Panc1 (cell line): ENCODE measurements around the gene YDJC. TPM values are rescaled to one million over a fixed set of nuclear protein-coding genes. Genes with fewer than 3 reads are reported as not detected.
A peak's percentile ranks its signal among the peaks of the same experiment; 100 is the strongest.

Experiments used
- ATAC-seq: fragments of 200-7000 bp; cut with Tn5 transposase; 2 replicates; pipeline ENCODE4 v1.9.1; 2020; ENCODE audit warnings: mild to moderate bottlenecking, moderate library complexity
- BruUV-seq: library from RNA; stranded (reverse); fragments of 400-500 nt; replicated peaks from 2 replicates; lab custom pipeline; 2021; lab: Mats Ljungman, UMichigan
- CTCF ChIA-PET: fragments of 300-600 bp; sonication (Branson Sonifier 250); formaldehyde crosslinking; loops from one replicate; lab custom pipeline; 2022; ENCODE audit warnings: antibody characterized with exemption; lab: Charles Lee
- POLR2A ChIA-PET: fragments of 300-600 bp; sonication (Branson Sonifier 250); formaldehyde crosslinking; loops from one replicate; lab custom pipeline; 2022; ENCODE audit warnings: antibody characterized with exemption; lab: Charles Lee
- DNase-seq: peaks from one replicate; pipeline ENCODE4 v3.0.0-alpha.2; 2010; ENCODE audit warnings: low read depth, low spot score
- H3K27ac ChIP-seq: 2 replicates; pipeline ENCODE4 v1.5.1; 2011; ENCODE audit warnings: mild to moderate bottlenecking, low read length, inconsistent platforms
- H3K27me3 ChIP-seq: fragments of 200-500 bp; sonication (Bioruptor generic); 2 replicates; pipeline ENCODE4 v1.6.0; 2014; ENCODE audit warnings: low read length, inconsistent platforms; ENCODE audit not compliant: control insufficient read depth, insufficient read depth
- H3K36me3 ChIP-seq: fragments of 200-500 bp; sonication (Bioruptor generic); 2 replicates; pipeline ENCODE4 v1.5.1; 2014; ENCODE audit warnings: inconsistent platforms, mild to moderate bottlenecking, low read length, moderate library complexity; ENCODE audit not compliant: control insufficient read depth, insufficient read depth
- H3K4me1 ChIP-seq: 2 replicates; pipeline ENCODE4 v1.5.1; 2011; ENCODE audit warnings: inconsistent platforms, mild to moderate bottlenecking, low read length, moderate library complexity; ENCODE audit not compliant: control insufficient read depth, insufficient read depth
- H3K4me3 ChIP-seq, 2 experiments: 2 replicates each; pipeline ENCODE4 v1.5.1; 2011 to 2012; ENCODE audit warnings: low read depth in 2 of 2, low read length in 2 of 2, mild to moderate bottlenecking in 2 of 2, inconsistent platforms in 1 of 2, moderate library complexity in 1 of 2
- H3K9me3 ChIP-seq: fragments of 200-500 bp; sonication (Bioruptor generic); 2 replicates; pipeline ENCODE4 v1.5.1; 2014; ENCODE audit warnings: low read depth, mild to moderate bottlenecking, inconsistent platforms, low read length, moderate library complexity; ENCODE audit not compliant: control insufficient read depth, insufficient read depth
- CTCF ChIP-seq: fragments of 450-650 bp; IDR thresholded peaks from 2 replicates; pipeline ENCODE4 v1.5.1; 2017; ENCODE audit warnings: mild to moderate bottlenecking
- POLR2AphosphoS5 ChIP-seq: IDR thresholded peaks from 2 replicates; pipeline ENCODE4 v1.6.1; 2012; ENCODE audit warnings: mild to moderate bottlenecking, low read depth, low read length, moderate library complexity
- SIN3A ChIP-seq: IDR thresholded peaks from 2 replicates; pipeline ENCODE4 v1.6.1; 2012; ENCODE audit warnings: low read depth, mild to moderate bottlenecking, low read length, moderate library complexity, borderline replicate concordance; ENCODE audit not compliant: insufficient read depth
- TCF7L2 ChIP-seq: IDR thresholded peaks from 2 replicates; pipeline ENCODE4 v1.6.1; 2011; ENCODE audit warnings: mild to moderate bottlenecking, low read depth, low read length, inconsistent platforms
- in situ Hi-C: cut with HindIII; loops from 2 replicates; pipeline ENCODE4 v1.10.0; 2016; ENCODE audit warnings: low sequenced_read_pairs, low pct_unique_long_range_greater_than_20kb
- intact Hi-C: fragments of 100-400 bp; cut with micrococcal nuclease; formaldehyde crosslinking; loops from one replicate; pipeline ENCODE4 v1.10.0; 2022; ENCODE audit not compliant: unreplicated experiment
- total RNA-seq: library from RNA; stranded (reverse); gene quantifications from one replicate; pipeline ENCODE4 v1.2.1, GENCODE V29; 2021; ENCODE audit not compliant: unreplicated experiment
- TF ChIP-seq, protein P1 (sequence below), 2 experiments: IDR thresholded peaks; 2 replicates each; pipeline ENCODE4 v1.6.1; 2011 to 2012; ENCODE audit warnings: low read depth in 2 of 2, control low read depth in 1 of 2, low read length in 1 of 2, mild to moderate bottlenecking in 1 of 2, moderate library complexity in 1 of 2; ENCODE audit not compliant: insufficient read depth in 1 of 2

YDJC gene
- total RNA-seq, 1 experiment from 2014 or later: 60.6 TPM

DNA sequence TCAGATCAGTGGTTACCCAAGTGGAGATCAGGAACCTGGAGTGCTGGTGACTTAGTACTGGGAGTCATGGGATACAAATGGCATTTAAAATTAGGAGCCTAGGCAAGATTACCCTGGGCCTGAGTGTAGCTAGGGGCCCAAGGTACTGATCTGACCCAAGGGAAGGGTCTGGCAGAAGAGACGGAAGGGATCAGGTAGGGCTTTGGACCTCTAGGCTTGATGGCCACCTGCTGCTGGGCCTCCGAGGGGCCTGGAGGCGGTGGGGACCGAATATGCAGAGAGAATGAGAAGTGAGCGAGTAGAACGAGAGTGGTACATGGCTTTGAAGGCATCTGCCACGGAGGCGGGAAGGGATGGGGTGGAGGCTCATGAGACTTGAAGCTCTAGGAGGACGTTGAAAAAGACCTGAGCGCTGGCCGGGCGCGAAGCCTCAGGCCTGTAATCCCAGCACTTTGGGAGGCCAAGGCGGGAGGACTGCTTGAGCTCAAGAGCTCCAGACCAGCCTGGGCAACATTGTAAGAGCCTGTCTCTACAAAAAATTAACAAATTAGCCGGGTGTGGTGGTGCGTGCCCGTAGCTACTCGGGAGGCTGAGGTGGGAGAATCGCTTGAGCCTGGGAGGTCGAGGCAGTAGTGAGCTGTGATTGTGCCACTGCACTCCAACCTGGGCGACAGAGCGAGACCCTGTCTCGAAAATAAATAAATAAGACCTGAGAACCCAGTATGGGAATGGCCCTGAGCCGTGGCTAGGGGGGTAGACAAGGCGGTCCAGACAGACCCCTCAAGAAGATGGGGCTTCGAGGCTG lies 35.4 kb upstream of the YDJC start:
- BruUV-seq: no TSS peak

GRCh38 chr22:21663738-21664137 lies 33.9 kb upstream of the YDJC start:
- intact Hi-C loops: no loop called here
- no peaks in the 10 kb centered on the region for H3K27me3 ChIP-seq
- ChIA-PET POLR2A (no interaction called here), CTCF (no interaction called here)
- TF ChIP-seq, protein P1, sequence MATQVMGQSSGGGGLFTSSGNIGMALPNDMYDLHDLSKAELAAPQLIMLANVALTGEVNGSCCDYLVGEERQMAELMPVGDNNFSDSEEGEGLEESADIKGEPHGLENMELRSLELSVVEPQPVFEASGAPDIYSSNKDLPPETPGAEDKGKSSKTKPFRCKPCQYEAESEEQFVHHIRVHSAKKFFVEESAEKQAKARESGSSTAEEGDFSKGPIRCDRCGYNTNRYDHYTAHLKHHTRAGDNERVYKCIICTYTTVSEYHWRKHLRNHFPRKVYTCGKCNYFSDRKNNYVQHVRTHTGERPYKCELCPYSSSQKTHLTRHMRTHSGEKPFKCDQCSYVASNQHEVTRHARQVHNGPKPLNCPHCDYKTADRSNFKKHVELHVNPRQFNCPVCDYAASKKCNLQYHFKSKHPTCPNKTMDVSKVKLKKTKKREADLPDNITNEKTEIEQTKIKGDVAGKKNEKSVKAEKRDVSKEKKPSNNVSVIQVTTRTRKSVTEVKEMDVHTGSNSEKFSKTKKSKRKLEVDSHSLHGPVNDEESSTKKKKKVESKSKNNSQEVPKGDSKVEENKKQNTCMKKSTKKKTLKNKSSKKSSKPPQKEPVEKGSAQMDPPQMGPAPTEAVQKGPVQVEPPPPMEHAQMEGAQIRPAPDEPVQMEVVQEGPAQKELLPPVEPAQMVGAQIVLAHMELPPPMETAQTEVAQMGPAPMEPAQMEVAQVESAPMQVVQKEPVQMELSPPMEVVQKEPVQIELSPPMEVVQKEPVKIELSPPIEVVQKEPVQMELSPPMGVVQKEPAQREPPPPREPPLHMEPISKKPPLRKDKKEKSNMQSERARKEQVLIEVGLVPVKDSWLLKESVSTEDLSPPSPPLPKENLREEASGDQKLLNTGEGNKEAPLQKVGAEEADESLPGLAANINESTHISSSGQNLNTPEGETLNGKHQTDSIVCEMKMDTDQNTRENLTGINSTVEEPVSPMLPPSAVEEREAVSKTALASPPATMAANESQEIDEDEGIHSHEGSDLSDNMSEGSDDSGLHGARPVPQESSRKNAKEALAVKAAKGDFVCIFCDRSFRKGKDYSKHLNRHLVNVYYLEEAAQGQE (IDR thresholded peaks at IDR 0.05; ENCODE audit: insufficient read depth in 1 of 2, low read depth in 2 of 2, low read length in 1 of 2): no peak
- no peak for TF ChIP-seq TCF7L2
- TF ChIP-seq CTCF: no peak
- no peak for TF ChIP-seq SIN3A
- no peak for TF ChIP-seq POLR2AphosphoS5
- no peak overlapping the region for H3K27ac ChIP-seq
- DNase-seq (no peak), ATAC-seq (no peak)
- in situ Hi-C loops: no loop called here
- H3K4me3 ChIP-seq: no peak overlapping the region
- H3K4me1 ChIP-seq: no peaks in the 10 kb centered on the region
- no peaks in the 10 kb centered on the region for H3K36me3 ChIP-seq
- no TSS peak for BruUV-seq
- H3K9me3 ChIP-seq: no peaks in the 10 kb centered on the region

More for the DNA sequence above, 35.4 kb upstream of the YDJC start:
- Histone ChIP-seq H3K9me3 (no peaks in the 10 kb centered on the region), H3K4me1 (no peaks in the 10 kb centered on the region), H3K4me3 (peak overlapping the region; percentile 79 to 80), H3K27me3 (no peaks in the 10 kb centered on the region), H3K36me3 (peaks cover 2% of the 10 kb centered on the region; the same call in 1 of the 2 replicates), H3K27ac (peak overlapping the region; percentile 8; the same call in 1 of the 2 replicates)
- intact Hi-C loops (no loop called here), in situ Hi-C loops (no loop called here)
- ChIA-PET CTCF (no interaction called here), POLR2A (interaction anchor here (0.6 to 0.7 kb wide), 2 partner anchors 45 to 61 kb away, joined by 3 to 7 read pairs; no protein-coding TSS in a partner anchor)
- DNase-seq (no peak), ATAC-seq (no peak; the same call in 1 of the 2 replicates)
- TF ChIP-seq TCF7L2 (no peak), SIN3A (no peak), POLR2AphosphoS5 (no peak), CTCF (no peak)
- TF ChIP-seq, protein P1 (IDR thresholded peaks at IDR 0.05; ENCODE audit: insufficient read depth in 1 of 2, low read depth in 2 of 2, low read length in 1 of 2): no peak
